HG02759 (cell line): ENCODE data around the gene MCM9.
A peak's percentile ranks its signal among the peaks of the same experiment; 100 is the strongest.

Source experiments
- ATAC-seq: cut with Tn5 transposase; IDR thresholded peaks from one replicate; pipeline ENCODE4 v1.9.1; 2021; ENCODE audit warnings: mild to moderate bottlenecking, moderate library complexity; ENCODE audit not compliant: unreplicated experiment

Gene MCM9

DNA sequence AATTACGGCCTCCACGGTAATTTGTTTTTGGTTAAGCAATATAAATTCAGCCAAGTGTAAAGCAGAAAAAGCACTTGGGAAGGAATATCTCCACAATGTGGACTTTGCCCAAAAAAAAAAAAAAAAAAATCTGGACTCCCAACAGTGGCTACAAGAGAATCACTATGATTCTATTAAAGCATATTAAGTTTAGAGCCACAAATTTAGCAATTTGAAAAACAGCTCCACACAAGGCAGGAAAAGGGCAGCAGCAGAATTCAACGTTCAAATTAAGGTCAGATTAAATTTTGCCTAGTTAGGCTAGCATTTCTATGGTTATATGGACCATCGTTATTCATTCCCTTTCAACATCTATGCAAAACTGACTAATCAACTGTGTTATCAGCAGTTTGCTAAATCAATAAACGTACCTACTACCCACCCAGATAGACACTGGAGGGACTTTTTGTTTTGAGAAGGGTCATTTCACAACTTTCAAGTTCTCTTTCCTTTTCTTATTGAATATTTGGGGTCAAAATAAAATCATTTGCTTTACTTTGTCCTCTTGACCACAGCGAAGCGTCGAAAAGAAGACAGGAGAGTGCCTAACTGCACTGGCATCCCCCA lies 1.0 kb downstream of the MCM9 start:
- ATAC-seq: peak; percentile 1

GRCh38 chr6:118932421-118932820 lies 2.5 kb downstream of the MCM9 start:
- no peak for ATAC-seq

DNA sequence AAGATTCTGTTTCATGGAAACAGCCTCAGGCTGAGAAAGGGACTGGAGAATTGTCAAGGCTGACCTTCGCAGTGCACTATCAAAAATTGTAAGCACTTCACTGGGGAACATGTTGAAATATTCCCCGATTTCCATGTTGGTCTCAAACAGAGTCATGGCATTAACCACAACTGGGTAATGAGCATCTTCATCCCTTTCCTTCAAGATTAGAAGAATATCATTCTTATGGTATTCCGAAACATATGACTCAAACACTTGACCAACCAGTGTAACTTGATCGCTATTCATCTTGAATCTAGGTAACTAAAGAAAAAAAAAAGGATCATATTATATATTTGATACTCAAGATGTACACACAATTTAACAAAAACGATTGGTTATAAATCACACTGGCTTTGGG lies 3.5 kb downstream of the MCM9 start:
- ATAC-seq: no peak

DNA sequence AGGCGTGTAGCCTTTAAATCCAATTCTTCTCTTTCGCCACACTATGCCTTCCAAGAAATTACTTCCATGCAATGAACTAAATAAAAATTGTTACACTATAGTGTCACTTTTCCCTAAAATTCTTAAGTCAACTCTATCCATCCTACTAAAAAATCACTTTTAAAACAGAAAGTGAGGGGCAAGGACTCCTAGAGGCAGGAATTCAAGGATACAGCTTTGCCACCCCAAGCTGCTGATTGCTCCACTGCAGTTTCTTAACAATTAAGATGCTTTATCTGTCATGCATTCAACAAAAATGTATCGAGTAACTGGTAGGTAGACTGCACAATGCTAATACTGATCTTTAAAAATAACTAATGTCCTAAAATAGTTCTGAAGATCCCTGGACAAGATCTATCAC lies 4.3 kb downstream of the MCM9 start:
- ATAC-seq: no peak

- ATAC-seq: no peak
These were observed 11.9 kb downstream of the MCM9 start for GRCh38 chr6:118923035-118923434.

DNA sequence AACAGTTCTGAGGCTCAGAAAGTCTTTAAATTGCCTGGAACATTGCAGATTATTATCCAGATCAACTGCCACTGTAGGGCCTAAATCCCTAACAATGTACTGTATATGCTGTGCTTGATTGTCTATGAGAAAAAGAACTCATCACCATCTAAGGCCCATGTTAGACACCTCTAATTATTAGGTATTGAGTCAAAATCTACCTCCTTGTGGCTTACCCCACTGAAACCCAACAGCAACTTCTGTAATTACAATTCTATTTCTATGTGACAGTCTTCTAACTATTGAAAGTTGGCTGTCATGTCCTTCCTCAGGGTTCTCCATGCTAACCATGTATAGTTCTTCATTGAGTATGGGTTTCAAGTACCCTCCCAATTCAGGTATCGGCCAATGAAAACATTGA lies 13.9 kb downstream of the MCM9 start:
- ATAC-seq: no peak

DNA sequence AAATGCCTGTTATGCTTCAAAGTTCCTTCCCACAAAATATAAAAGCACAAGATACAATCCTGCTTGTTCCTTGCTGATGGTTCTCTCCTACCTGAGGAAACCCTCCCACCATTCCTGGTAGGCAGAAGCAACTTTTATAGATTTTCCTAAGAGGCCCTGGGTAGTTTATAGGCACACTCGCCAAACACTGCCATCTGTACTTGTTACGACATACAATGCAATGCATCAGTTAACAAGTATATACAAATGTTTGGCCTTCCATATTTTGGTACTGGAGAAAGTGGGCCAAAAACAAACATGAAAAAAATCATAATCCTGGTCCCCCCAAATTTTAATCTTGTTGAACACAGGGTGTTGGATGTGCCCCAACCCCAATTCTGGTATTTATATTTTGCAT lies 16.6 kb downstream of the MCM9 start:
- no peak for ATAC-seq

- ATAC-seq: no peak
These were observed 17.2 kb downstream of the MCM9 start for GRCh38 chr6:118917546-118918328.

- ATAC-seq: no peak
These were observed 20.4 kb downstream of the MCM9 start for GRCh38 chr6:118914598-118914997.

DNA sequence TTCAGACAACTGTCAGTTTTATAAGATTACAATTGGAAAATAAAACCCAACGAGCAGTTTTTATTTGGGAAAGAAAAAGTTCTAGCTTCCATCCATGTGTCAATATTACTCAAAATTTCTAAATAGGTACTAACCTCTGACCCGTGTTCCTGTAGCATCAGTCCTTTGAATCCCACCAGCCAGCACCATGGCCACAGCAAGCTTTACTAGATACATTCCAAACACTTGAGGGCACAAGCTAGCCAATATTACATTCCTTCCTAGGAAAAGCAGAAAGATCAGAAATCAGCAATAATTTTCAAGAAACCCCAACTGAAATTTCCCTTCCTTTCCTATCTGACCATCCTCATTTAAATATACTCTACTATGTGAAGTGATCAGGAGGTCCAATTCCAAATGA lies 21.8 kb downstream of the MCM9 start:
- ATAC-seq: no peak

DNA sequence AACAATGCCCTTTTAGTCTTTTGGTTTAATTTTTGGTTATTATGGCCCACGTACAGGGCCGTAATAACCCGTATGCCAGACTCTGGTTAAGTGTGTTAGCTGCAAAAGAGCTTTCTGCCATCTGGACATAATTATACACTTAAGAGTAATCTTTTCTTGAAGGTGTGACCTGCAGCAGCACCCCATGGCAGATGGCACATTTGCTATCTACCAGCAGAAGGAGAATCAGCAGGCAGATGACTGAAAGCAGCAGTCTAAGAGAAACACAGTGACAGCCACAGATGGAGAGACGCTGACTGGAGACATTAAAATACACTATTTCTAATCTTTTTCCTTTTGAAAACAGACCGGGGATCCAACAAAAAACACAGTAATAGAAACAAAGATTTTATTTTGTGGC lies 22.3 kb downstream of the MCM9 start:
- no peak for ATAC-seq

DNA sequence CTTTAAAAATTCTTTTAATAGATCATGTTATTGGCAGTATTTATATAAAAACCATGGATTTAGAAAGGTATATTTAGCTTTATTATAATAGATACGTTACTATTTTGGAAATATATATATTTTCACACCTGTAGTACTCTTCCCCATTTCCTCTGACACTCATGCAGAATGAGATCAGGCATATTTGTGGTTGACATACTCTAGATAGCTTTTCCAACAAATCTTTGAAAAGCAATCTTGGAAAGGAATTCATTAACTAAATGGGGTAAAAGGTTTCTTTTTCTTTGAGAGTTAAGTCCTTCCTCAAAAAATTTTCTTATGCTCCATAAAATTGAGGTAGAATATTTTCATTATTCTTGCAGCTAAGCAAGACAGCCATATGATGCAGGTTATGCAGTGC lies 26.5 kb downstream of the MCM9 start:
- no peak for ATAC-seq

GRCh38 chr6:118905851-118906250 lies 29.1 kb downstream of the MCM9 start:
- ATAC-seq: no peak

DNA sequence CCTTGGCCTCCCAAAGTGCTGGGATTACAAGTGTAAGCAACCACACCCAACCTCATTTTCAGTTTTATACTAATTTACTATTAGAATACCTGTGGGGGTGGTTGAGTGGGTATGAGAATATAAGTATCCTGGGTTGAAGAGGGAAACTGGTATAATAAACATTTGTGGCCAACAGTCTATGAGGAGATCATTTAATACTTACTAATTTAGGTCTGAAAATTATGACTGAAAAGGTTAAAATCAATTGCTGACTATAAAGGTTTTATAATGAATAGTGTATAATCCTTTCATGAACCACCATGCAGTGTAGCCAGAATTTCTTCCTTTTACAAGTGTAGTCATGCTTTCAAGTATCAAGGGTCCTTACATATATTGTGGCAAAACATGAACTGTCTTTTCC lies 29.9 kb downstream of the MCM9 start:
- no peak for ATAC-seq

- ATAC-seq: no peak
These were observed 31.3 kb downstream of the MCM9 start for GRCh38 chr6:118903691-118904090.

- no peak for ATAC-seq
These were observed 31.8 kb downstream of the MCM9 start for GRCh38 chr6:118903138-118903537.

DNA sequence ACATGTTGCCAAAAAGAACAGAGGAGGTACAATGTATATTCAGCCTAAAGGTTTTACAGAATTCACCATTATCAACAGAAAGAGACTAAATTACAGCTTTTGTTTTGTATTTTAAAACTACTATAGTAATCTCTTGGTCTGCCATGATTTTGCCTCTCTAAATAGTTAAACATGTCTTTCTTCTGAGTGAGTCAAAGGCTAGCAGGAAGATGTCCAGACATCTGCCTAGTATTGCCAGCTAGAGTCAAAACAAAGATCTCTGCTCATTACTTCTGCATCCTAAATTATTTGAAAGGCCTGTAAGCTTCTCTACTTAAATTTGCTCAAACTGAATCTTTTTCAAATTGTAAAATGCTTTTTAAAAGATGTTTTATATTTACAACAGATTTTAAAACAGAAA lies 32.2 kb downstream of the MCM9 start:
- ATAC-seq: no peak

- ATAC-seq: no peak
These were observed 35.0 kb downstream of the MCM9 start for GRCh38 chr6:118899948-118900347.

- ATAC-seq: no peak
These were observed 37.6 kb downstream of the MCM9 start for GRCh38 chr6:118897386-118897785.

DNA sequence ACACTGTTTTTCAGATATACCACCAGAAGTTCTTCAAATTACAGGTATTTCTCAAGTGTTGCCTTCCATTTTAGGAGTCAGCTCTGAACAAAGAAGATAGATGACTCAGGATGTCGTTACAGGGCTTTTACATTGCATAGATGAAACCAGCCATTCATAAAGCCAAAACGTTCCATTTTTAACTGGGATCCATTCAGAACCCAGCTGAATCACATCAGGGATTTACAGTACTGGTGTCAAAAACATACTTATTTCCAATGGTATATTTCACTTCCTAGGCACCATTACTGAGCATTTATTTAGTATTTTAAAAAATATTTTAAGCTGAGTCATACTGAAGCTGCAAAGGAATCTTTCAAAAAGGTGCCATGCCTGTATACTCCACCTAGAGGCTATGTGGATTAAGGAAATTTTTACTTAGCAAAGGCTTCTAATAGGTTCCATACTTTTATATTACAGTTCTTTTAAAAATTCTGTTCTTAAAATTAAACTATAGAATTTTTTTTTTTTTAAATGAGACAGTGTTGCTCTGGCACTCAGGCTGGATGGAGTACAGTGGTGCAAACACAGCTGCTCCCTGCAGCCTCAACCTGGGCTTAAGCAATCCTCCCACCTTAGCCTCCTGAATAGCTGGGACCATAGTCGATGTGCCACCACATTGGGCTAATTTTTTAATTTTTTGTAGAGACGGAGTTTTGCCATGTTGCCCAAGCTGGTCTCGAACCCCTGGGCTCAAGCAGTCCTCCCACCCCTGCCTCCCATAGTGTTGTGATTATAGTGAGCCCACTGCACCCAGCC lies 38.4 kb downstream of the MCM9 start:
- ATAC-seq: no peak

- ATAC-seq: no peak
These were observed 39.1 kb downstream of the MCM9 start for GRCh38 chr6:118895859-118896258.

DNA sequence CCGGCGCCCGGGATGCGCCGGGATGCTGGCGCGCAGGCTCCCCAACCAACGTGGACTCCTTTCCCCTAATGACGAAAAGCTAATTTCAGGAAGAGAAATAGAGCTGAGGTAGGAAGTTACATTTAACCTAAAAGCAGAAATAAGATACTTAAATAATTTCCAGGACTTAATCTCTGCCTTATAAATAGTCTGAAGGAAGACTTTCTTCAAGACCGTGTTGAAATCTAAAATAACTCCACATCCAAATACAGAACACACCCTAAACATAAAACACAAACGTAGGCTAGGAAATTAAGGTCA lies 39.7 kb downstream of the MCM9 start:
- no peak for ATAC-seq
